NCI-H510A treated with DMSO at 0.1 percent for 48 hours (cell line): ENCODE data around the gene CARD19.
"Not testable (repeated sequence)": the region's sequence is repeated elsewhere in the genome, so short reads cannot be mapped to it uniquely, and the experiment has no call there.

Experiments
- DNase-seq: peaks from one replicate; lab custom pipeline; 2025; lab: John Stamatoyannopoulos, UW

CARD19 gene

DNA sequence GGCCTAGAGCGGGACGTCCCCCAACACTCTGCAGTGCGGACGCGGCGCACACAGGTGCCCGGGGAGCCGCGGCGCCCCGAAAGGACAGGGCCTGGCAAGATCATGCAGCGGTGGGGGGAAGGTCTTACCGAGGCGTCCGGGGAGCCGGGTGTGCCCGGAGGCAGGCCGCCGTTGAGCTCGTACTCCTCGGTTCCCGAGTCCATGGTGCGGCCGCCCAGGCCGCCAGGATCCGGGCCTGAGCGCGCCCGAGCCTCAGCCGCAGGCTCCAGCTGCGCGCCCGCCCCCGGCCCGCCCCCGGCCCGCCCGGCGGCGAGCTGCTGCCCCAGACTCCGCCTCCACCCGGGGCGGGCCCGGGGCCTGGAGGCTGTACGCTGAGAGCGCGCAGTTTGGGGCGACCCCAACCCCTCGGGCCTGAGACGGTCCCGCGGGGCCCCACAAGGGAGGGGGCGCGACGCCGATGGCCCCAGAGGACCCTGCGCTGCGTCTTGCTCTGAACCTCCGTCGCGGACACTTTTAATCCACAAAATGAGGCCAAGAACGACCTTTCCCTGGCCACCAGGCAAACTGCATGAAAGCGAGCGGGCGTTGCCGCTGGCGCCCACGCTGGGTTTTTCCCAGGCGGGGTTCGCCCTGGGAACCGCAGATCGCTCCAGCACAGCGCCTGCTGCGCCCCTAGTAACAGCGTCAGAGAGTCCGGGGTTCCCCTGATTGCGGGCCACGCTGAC is 38.2 kb downstream of the CARD19 start, which contains the start of gene NINJ1:
TSS of gene NINJ1 (minus strand) at position 237 of the 725 bp plus-strand sequence. CDS start at position 203, 34 bp downstream.
- DNase-seq = peak; percentile 53

DNA sequence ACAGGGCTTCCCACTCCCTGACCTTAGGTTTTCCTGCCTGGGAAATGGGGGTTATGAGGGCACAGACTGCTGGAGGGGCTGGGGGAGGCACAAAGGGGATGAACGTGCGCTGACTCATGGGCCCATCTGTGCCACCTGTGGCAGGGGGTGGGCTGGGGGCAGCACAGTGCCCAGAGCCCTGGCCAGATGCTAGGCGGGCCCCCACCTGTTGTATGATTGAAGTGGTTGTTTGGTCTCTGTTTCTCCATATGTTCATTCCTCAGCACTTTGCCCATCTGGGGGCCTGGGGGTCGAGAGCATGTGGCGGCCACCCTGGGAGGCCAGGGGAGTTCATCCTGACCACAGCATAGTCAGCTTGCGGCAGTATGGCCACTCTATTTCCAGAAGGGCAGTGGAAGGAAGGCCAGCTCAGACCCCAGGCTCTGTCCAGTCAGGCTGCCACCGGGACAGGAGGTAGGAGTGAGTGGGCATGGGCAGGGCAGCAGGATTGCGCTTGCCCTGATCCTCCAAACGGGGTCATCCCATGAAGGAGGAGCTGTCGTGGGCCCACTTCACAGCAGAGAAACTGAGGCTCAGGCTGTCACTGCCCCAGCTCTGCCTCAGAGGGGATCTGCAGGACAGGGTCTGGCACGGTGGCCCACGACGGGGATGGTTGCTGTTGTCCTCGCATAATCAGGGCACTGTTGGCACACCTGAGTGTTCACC is 38.9 kb downstream of the CARD19 start:
- no peak for DNase-seq

DNA sequence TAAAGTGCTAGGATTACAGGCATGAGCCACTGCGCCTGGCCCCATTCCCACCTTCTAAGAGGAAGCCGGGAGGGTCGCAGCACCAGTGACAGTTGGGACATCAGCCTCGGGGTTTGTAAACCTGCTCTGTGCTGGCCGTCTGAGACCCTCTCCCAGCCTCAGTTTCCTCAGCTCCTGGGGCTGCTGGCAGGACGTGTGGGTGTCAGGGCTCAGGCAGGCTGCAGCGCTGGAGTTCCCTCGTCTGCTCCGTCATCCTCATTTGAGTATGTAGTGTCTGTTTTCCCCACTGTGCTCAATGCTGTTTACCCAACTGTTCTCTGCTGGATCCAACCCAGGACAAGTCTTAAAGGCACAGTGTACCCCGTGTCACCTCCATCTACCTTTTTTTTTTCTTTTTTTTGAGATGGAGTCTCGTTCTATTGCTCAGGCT is 40.0 kb downstream of the CARD19 start:
- peak; percentile 11 for DNase-seq

DNA sequence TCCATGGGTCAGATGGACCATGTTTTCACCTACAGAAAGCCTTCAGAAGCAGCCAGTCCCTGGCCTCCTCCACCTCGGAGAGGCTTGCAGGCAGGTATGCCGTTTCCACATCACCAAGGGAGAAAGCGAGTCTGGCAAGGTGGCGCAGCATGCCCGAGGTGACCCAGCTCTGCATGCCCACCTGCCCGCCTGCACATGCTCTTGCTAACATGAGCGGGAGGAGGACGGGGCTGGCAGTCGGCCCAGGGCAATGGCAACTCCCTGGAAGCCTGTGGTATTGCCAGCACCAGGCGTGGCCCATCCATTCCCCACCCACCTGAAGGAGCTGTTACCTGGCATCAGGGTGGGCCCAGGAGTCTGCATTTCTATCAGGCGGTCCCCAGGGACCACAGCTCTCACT is 41.3 kb downstream of the CARD19 start:
- DNase-seq = no peak

DNA sequence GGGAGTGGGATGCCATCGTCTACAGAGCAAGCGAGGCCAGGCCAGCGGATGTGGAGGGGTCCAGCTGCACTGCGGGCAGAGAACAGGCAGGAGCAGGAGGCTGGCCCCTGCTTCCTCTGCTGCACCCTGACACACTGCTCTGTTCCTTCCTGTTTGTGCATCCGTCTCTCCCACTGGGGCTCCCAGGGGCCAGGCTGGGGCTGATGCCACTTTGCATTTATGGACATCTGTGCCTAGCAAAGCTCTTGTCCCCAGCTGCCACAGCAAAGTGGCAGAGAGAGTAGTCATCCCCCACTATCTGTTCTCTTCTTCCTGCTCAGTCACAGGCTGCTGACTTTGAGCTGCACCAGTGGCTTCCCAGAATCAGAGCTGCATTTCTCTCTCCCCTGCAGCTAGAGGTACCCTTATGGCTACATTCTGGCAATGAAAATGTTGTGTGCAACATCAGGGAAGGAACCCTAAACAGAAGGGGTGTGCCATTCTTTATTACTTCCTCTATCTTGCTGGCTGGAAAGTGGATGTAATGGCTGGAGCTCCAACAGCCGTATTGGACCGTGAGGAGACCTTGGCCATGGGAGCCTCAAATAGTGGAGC is 42.3 kb downstream of the CARD19 start:
- no peak for DNase-seq

DNA sequence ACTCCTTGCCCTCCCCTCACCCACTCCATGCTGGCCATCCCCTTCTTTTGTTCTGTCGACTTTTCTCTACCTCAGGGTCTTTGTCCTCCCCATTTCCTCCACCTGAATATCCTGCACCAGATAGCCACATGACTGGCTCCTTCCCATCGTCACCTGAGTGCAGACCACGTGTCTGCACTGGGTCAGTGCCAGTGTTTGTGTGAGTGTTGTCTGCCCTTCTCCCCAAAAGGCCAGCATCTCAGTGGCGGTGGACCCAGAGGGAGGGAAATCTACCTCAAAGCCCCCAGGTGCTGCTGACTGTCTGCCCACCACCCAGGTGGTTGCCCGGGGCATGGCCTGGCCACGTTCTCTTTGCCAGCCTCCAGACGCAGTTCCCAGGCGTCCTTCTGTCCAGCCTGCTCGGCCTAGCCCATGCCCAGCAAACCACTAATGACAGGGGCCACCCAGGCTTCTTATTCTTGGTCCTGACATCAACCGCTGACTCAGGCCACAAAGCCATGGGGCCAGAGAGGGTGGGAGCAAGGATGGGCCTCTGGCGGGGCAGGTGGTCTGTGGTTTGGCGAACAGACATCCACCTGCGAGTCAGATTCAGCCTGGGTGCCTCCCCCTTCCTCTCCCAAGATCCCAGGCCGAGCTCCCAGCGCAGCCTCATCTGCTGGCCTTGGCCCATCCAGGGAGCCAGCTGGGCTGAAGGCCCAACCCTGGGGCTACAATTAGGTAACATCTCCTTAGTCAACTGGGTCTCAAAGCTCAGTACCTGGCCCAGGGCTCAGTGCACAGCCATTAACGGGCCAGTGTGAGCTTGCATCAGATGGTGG is 43.6 kb downstream of the CARD19 start:
- DNase-seq = no peak

DNA sequence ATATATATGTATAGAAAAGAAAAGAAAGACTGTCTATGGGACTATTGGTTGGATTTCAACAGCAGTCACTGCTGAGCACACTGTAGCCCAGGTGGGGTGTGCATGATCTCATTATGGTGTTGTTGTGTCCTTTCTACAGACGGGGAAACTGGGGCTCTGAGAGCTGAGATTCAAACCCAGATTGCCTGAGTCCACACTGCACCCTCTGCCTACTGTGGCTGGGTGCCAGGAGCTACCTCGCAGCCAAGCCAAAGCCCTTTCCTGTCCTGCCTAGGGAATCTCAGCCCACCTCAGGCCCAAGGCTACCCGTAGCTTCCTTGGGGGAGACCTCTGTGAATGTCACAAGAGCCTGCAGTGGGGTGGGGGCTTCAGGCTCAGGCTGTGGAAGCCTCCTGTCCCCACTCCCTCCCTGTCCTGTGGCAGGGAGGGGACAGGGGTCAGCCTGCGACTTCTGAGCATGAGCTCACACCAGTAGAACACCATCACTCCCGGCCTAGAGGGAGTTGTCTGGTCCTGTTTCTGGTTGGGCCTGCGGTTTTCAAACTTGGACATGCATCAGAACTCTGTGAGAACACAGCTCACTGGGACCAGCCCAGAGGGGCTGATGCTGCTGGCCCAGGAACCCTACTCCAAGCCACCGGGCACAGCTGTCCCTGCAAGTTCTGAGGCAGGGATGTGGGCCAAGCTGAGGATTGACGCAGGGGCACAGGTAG is 45.9 kb downstream of the CARD19 start:
- no peak for DNase-seq

DNA sequence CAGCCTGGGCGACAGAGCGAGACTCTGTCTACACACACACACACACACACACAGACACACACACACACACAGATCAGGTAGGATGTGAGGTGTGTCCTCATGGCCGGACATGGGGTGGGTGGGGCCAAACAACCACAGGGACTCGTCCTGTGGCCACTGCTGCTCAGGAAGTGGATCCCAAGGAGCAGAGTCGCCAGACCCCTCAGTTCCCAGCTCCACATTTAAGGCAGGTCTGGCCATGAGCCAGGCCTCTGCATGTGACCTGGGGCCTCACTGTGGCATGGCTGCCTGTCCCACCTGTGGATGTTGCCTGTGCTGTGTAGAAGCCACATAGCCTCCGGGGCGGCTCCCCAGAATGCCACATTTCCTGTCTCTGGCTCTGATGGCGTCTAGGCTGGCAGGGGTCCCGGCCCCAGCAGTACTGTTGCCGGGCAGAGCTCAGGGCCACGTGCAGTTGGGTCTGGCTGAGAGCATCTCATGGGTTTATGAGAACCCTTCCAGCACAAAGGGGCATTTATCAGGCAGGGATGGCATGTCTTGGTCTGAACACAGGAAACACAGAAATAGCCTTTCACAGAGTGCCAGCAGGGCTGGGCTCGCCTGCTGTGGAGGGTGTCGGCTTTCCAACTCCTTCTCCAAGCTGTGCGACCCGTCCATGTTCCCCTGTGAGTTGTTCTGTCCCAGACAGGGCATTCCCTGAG is 48.0 kb downstream of the CARD19 start:
- DNase-seq = peak; percentile 2

DNA sequence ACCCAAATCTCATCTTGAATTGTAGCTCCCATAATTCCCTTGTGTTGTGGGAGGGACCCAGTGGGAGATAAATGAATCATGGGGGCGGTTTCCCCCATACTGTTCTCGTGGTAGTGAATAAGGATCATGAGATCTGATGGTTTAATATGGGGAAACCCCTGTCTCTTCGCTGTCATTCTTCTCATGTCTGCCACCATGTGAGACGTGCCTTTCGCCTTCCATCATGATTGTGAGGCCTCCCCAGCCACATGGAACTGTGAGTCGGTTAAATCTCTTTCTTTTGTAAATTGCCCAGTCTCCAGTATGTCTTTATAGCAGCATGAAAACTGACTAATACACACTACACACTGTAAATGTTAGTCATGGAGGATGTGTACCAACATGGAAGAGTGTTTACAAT is 50.7 kb downstream of the CARD19 start:
- DNase-seq = not testable (repeated sequence)

DNA sequence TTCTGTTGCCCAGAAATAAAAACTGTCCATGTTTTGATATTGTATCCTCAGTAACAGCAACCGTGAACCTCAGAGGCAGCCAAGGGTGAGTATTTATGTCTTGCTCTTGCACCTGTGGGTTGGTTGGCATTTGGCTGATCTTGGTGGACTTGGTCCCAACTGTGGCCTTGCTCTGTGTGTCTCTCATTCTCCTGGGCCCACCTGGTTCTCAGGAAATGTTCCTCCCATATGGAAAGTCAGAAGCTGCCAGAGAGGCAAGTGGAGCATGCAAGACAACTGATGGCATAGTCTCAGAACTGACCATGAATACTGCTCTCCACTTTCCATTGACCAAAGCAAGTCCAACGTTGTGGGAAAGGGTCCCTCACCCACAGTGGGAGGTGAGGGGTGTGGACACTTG is 51.6 kb downstream of the CARD19 start:
- DNase-seq = no peak

DNA sequence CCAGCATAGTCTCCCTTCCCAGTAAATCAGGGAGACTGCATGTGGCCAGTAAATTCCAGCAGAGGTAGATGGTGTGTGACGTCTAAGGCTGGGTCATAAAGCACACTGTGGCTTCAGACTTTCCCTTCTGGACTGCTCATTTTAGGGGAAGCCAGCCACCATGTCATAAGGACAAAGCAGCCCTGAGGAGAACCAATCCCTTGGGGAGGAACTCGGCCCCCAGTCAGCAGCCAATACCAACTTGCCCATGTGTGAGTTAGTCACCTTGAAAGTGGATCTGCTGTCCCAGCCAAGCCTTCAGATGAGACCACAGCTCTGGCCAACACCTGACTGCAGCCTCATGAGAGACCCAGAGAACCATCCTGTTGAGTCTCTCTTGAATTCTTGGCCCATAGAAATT is 52.7 kb downstream of the CARD19 start:
- no peak for DNase-seq

DNA sequence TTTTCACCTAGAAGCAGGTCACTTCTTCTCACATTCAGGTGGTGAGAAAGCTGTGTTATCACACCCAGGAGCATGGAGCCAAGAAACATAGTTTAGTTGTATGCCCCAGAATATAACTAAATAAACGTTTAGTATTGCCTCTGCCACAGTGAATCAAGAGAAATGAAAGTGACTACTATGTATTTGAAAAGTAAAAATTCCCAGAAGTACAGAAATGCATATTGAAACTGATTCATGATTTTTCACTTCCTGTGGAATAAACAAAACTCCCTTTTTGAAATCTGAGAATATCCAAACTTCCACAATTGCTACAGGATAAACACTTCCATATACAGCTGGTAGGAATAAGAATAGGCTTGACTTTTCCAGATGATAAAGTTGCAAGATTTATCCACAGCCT is 53.3 kb downstream of the CARD19 start:
- DNase-seq = no peak

DNA sequence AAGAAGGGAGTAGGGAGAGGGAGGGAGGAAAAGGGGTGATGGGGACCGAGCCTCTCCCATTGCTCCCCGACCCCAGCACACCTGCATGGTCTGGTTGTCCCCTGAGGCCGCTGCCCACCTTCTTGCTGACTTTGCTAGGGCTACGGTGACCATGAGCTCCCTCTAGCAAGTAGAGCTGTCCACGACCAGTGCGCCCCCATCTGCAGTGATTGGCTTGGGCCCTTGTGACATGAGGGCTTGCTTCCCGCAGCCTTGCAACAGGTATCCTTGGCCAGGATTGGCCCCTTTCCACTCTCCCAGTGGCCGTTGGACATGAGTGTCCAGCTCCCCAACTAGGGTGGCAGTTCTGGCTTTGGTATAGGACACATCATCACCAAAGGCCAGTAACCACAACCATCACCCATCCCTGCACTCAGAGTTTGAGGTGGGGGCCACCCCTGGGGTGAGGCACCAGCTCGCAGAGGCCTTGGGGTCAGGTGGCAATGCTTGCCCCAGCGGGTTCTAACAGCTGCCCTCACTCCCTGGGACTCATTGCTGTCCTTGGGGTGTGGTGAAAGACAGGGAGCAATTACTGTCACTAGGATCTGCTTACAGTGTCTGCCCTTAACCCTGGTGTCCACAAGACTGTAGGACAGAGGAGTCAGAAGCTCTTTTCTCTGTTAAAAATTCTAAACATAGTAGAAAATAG is 55.2 kb downstream of the CARD19 start:
- no peak for DNase-seq

DNA sequence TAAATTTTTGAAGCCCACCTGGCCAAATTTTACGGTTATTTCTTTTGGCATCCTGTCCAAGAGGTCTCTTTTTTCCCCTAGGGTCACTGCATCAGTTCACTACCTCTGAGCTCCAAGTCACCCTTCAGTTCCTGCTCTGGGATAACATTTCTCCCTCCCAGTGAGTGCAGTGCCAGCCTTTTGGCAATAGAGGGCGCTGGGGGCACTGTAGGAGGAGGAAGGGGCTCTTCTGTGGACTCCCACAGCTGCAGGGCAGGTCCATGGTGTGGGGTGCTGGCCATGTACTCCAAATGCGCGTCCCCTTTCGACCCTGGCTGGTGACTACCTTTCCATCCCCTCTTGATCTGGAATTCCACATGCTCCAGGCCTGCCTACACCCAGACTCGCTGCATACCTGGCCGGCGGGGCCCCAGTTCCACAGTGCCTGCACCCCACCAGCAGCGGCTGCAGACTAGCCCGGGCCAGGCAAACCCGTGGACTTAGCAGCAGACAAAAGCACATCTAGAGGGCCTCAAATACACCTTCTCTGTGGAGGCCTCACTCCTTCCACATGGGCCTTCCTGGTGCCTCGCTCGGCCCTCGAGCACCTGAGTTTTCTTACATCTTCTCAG is 58.4 kb downstream of the CARD19 start:
- DNase-seq = peak; percentile 11

DNA sequence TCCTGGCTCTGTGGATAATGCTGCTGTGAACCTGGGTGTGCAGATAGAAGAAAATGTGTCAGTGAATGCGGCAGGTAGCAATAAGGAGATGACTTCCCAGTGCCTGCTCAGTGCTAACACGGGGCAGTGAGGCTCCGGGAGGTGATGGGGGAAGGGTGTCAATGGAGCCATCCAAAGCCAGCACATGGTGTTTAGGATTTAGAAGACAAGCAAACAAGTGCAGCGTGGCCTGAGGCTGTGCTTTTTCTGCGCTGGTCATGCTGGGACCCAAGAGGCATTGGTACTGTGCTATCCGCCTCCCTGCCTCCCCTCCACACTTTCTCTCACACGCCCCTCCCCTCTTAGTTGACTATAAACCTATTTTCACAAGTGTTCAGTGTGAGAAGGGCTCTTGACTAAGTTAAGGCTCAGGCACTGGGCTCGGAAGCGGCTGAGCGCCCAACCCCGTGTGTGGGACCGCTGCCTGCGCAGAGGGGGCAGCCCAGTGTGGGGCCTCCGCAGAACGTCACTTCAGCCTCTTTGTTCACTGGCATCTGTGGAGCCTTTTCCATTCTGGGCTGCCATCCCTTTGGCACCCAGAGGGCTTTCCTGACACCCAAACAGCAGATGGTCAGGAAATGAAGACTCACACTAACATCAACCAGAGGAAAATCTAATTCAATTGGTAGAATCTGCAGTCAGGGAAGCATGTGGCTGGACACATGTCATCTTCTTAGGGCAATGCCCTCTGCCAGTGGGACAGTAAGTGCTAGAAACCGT is 59.9 kb downstream of the CARD19 start:
- no peak for DNase-seq

DNA sequence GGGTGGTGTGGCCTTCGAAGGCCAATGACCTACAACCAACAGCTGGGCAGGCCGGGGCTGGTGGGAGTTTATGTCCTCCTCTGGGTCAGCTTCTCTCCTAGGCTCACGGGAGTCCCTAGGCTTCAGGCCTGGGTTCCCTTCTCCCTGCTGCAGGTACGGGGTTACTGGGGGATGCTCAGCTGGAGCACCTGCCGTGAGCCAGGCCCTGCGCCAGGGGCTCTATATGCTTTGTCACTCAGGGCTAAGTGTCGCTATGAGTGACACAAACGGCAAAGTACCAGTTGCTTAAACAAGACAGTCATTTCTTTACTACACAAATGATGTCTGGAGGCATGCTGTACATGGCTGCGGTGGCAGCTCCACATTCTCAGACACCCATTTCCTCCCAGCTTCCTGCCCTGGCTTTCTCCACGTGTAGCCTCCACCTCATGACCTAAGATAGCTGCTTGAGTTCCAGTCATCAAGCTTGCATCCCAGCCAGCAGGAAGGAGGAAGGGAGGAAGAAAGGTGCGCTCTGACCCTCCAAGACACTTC is 60.5 kb downstream of the CARD19 start:
- no peak for DNase-seq

DNA sequence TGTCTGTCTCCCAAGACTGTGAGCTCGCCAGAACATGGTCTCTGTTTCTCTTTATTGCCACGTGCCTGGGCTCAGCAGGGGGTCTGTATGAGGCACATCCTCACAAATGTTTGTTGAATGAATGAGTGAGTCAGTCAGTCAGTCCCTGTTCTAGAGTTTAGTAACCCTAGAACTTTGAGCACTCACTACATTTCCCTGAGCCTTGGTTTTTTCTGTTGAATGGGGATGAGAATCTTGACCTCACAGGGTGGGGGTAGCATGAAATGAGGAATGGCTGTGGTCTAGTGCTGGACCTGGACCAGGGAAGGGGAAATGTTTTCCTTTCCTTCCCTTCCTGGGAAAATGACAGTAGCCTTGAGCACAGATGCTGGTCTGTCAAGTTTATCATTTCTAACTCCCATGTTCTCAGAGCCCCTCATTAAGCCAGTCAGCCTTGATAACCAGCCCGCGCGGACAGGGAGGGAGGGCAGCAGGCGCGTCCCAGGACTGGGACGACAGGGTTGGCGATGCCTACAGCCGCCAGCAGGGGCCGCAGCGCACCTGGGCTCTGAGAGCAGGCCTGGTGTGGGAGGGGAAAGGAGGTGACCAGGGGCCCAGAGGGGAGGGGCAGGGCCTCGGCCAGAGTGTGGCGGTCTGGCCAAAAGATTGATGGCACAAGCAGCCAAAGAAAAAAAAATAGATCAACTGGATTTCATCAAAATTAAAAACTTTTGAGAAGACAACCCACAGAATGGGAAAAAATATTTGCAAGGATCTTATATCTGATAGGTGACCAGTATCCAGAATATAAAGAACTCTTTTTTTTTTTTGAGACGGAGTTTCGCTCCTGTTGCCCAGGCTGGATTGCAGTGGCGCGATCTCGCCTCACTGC is 63.8 kb downstream of the CARD19 start:
- peak; percentile 86 for DNase-seq
